Upper lobe of left lung (tissue), 4 donors: ENCODE measurements around the gene RIMS4.

Experiments used
- CTCF ChIP-seq, 6 experiments: fragments of 450-650 bp in 4 of 6; fragments of 200-600 bp in 2 of 6; sonication (generic) in 2 of 6; IDR thresholded peaks; one replicate each; pipeline ENCODE4 v1.5.1; 2016 to 2019; ENCODE audit warnings: antibody characterized with exemption in 6 of 6
- POLR2A ChIP-seq, 4 donors: fragments of 450-650 bp; IDR thresholded peaks; one replicate each; pipeline ENCODE4 v1.5.1; 2016 to 2017; ENCODE audit warnings: antibody characterized with exemption in 4 of 4, mild to moderate bottlenecking in 2 of 4

GRCh38 chr20:44796311-44796710 is 14.0 kb downstream of the RIMS4 start:
- TF ChIP-seq POLR2A (IDR thresholded peaks at IDR 0.05) (no peak), CTCF (IDR thresholded peaks at IDR 0.05) (no peak)
